HUES48 (cell line): ENCODE results near the gene SCARF2.

Experiments
- H3K27ac ChIP-seq: one replicate; pipeline ENCODE4 v1.7.0; 2013; ENCODE audit warnings: low read depth, low read length, inconsistent platforms
- H3K27me3 ChIP-seq: 2 replicates; pipeline ENCODE4 v1.6.1; 2013; ENCODE audit warnings: mild to moderate bottlenecking, low read length; ENCODE audit not compliant: control insufficient read depth, insufficient read depth
- H3K36me3 ChIP-seq: 2 replicates; pipeline ENCODE4 v1.6.1; 2013; ENCODE audit warnings: low read length; ENCODE audit not compliant: control insufficient read depth, insufficient read depth
- H3K4me1 ChIP-seq: 2 replicates; pipeline ENCODE4 v1.6.1; 2013; ENCODE audit warnings: mild to moderate bottlenecking, low read length; ENCODE audit not compliant: control insufficient read depth, insufficient read depth
- H3K4me3 ChIP-seq: 2 replicates; pipeline ENCODE4 v1.5.1; 2013; ENCODE audit warnings: mild to moderate bottlenecking, low read depth, low read length
- H3K9ac ChIP-seq: 2 replicates; pipeline ENCODE4 v1.6.1; 2013; ENCODE audit warnings: mild to moderate bottlenecking, low read depth, low read length, moderate library complexity
- H3K9me3 ChIP-seq: 2 replicates; pipeline ENCODE4 v1.6.1; 2013; ENCODE audit warnings: low read length; ENCODE audit not compliant: control insufficient read depth, insufficient read depth

SCARF2 gene

DNA sequence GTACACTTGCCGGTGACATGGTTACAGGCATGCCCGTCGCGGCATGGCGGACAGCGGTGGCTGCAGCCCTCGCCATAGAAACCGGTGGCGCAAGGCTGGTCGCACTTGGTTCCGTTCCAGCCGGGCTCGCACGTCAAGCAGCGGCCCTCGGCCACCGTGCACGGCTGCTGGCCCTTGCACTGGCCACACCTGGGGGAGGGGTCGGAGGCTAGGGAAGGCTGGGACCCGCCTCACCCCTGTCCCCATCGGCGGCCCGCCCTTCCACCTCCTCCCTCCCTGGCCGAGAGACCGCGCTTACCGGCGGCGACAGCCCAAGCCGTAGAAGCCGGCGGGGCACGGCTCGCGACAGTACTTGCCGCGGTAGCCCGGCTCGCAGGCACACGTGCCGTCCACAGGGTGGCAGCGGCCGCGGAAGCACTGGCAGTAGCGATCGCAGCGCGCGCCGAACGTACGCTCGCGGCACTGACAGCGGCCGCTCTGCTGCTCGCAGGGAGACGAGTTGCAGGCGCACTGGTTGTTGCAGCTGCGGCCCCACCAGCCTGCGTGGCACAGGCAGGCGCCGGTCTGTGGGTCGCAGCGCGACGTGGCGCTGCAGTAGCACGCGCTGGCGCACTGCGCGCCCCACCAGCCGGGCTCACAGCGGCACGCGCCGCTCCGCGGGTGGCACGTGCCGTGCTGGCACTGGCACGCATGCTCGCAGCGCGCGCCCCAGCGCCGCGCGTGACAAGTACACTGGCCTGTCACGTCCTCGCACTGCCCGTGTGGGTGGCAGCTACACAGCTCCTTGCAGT lies 6.7 kb downstream of the SCARF2 start:
- peak overlapping the region; percentile 45; the same call in 1 of the 2 replicates for H3K4me3 ChIP-seq
- peaks cover 15% of the 10 kb centered on the region; the same call in 1 of the 2 replicates for H3K4me1 ChIP-seq
- H3K27me3 ChIP-seq = peaks cover 92% of the 10 kb centered on the region
- no peaks in the 10 kb centered on the region; the same call in 1 of the 2 replicates for H3K36me3 ChIP-seq
- H3K9me3 ChIP-seq = no peaks in the 10 kb centered on the region
- H3K9ac ChIP-seq = no peak overlapping the region
- H3K27ac ChIP-seq = no peak overlapping the region

DNA sequence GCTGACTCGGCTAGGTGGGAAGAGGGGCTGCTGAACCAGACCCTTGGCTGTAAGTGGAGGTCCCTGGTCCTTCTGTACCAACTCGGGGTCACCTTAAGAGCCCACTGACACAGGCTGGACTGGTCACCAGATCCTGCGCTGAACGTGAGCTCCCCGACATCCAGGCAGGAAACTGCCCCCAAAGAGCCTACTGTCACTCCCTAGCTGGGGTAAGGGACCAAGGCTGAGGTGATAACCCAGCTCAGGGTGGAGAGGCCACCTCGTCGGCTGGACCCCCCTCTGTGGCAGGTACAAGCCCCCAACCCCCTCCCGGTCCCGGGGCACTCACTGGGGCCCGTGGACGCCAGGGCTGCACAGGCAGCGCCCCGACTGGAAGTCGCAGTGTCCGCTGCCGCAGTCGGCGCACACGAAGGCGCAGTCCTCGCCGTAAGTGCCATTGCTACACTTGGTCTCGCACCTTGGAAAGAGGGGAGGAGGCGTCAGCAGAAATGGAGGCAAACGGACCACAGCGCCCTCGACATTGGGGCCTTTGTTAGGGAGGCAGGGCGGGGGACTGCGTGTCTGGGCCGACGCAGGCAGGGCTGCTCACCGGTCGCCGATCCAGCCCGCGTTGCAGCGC lies 7.4 kb downstream of the SCARF2 start:
- peaks cover 91% of the 10 kb centered on the region for H3K27me3 ChIP-seq
- H3K9ac ChIP-seq = no peak overlapping the region
- peaks cover 14% of the 10 kb centered on the region; the same call in 1 of the 2 replicates for H3K4me1 ChIP-seq
- H3K9me3 ChIP-seq = no peaks in the 10 kb centered on the region
- no peaks in the 10 kb centered on the region; the same call in 1 of the 2 replicates for H3K36me3 ChIP-seq
- peak overlapping the region; percentile 45; the same call in 1 of the 2 replicates for H3K4me3 ChIP-seq
- H3K27ac ChIP-seq = no peak overlapping the region

DNA sequence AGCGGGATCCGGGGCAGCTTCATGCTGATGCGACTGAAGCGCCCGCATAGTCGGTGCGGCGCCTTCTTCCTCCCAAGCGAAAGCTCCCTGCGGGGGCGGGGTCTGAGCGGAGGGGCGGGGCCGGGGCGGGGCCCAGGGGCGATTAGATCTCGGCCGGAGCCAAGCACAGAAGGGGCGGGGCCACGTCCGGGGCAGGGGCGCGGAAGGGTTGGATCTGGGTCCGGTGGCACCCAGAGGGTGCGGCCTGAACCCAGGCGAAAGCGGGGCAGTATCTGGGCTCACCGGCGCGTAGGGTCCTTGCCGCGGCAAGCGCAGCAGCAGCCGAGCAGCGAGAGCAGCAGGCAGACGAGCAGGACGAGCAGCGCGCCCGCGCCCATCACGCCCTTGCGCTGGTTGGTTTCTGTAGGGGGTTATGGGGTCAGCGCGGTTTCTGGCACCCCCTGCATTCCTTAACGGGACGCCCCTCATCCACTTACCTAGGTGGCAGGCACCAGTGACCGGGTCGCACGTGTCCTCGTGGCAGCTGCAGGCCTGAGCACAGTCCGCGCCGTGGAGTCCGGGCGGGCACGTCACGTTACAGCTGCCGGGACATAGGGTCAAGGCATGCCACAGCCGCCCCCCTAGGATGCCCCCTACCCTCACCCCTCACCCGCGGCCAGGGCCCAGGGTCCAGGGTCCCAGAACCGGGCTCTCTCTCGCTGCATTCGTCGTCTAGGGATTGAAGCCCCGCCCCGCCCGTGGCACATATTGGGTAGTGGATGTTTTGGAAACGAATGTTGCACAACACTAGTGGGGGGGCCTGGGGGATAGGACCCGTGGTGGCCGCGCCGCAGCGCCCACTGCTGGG lies 8.1 kb downstream of the SCARF2 start:
- Histone ChIP-seq H3K27me3 (peaks cover 90% of the 10 kb centered on the region), H3K9me3 (no peaks in the 10 kb centered on the region), H3K9ac (no peak overlapping the region), H3K36me3 (no peaks in the 10 kb centered on the region; the same call in 1 of the 2 replicates), H3K27ac (no peak overlapping the region), H3K4me1 (peaks cover 14% of the 10 kb centered on the region; the same call in 1 of the 2 replicates), H3K4me3 (peak overlapping the region; percentile 37; the same call in 1 of the 2 replicates)

DNA sequence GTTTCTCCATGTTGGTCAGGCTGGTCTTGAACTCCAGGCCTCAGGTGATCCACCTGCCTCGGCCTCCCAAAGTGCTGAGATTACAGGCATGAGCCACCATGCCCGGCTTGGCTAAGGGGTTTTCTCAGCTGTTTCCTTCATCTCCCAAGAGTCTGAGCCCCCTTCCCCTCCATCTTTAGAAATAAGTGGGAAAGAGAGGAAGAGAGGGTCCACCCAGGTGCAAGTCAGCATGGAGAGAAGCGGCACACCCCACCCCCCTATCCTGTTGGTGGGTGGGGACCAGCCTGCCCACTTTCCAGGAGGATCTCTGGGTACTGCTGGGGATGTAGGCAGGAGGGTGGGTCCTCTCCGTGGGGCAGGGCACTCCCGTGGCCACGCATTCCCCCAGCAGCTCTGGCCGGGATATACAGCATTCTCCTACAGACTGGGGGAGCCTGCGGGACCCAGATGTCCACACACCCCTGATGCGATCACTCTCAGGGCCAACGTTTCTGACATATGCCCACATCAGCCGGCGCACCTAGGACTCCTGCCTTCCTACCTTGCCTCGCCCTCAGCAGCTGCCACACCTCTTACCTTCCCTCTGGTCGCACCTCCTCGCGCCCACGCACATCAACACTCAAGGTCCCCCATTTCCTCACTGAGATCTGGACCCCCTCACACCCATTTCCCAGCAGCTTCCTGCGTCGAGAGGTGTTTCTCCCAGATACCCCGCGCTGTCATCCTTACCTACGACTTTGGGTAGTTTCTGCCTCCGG lies 8.9 kb downstream of the SCARF2 start:
- no peaks in the 10 kb centered on the region for H3K9me3 ChIP-seq
- H3K4me1 ChIP-seq = peaks cover 14% of the 10 kb centered on the region; the same call in 1 of the 2 replicates
- peaks cover 82% of the 10 kb centered on the region for H3K27me3 ChIP-seq
- no peak overlapping the region for H3K4me3 ChIP-seq
- H3K9ac ChIP-seq = no peak overlapping the region
- no peak overlapping the region for H3K27ac ChIP-seq
- H3K36me3 ChIP-seq = no peaks in the 10 kb centered on the region; the same call in 1 of the 2 replicates

DNA sequence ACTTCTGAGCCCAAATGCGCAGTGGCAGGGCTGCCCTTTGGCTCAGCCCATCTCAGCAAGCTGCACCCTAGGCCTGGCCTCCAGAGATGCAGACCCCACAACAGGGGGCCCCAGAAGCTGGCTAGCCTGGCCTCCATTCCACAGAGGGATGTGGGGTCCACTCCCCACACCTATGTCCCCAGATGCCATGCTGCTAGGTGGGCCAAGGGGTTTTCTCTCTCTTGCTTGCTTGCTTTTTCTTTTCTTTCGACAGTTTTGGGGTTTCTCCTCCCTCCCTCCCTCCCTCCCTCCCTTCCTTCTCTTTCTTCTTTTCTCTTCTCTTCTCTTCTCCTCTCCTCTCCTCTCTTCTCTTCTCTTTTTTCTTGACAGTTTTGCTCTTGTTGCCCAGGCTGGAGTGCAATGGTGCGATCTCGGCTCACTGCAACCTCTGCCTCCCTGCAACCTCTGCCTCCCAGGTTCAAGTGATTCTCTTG lies 9.6 kb downstream of the SCARF2 start:
- H3K9me3 ChIP-seq = no peaks in the 10 kb centered on the region
- H3K9ac ChIP-seq = no peak overlapping the region
- H3K4me3 ChIP-seq = no peak overlapping the region
- peaks cover 14% of the 10 kb centered on the region; the same call in 1 of the 2 replicates for H3K4me1 ChIP-seq
- H3K36me3 ChIP-seq = no peaks in the 10 kb centered on the region; the same call in 1 of the 2 replicates
- peaks cover 75% of the 10 kb centered on the region for H3K27me3 ChIP-seq
- no peak overlapping the region for H3K27ac ChIP-seq

DNA sequence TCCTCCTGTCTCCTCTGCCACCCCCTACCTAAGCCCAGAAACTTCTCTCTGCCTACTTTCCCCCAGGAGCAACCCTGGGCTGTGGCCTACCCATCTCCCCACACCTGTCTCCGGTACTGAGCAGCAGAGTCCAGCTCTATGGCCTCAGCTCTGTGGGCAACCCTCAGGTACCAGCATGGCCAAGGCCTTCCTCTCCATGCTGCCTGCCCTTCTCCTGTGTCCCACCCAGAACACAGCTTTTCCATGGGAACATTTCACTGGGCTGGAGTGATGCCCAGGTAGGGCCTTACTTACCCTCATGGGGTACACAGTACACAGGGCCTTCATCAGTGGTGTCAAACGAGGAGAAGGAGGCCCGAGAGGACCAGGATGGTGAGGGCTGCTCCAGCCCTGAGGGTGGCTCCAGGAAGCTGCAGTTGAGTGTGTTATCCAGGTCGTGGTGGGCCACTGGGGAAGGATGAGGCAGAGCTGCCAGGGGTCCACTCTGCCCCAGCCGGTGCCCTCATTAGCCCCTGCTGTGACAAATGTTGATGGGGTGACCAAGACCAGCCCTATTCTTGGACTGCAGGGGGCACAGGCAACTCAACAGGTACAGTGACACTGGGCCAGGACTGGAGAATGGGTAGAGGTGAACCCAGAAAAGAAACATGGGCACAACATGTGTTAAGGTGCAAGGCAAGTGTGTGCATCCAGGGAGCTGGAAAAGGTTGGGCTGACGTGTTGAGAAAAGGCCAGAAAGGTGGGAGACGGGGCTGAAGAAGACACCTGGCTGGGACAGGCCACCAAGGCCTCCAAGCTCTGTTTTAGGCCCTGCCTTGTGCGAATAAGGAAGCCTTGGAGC lies 10.3 kb downstream of the SCARF2 start:
- no peaks in the 10 kb centered on the region for H3K9me3 ChIP-seq
- H3K4me1 ChIP-seq = peaks cover 14% of the 10 kb centered on the region; the same call in 1 of the 2 replicates
- H3K4me3 ChIP-seq = no peak overlapping the region
- H3K27me3 ChIP-seq = peaks cover 70% of the 10 kb centered on the region
- H3K36me3 ChIP-seq = no peaks in the 10 kb centered on the region; the same call in 1 of the 2 replicates
- no peak overlapping the region for H3K9ac ChIP-seq
- H3K27ac ChIP-seq = no peak overlapping the region

DNA sequence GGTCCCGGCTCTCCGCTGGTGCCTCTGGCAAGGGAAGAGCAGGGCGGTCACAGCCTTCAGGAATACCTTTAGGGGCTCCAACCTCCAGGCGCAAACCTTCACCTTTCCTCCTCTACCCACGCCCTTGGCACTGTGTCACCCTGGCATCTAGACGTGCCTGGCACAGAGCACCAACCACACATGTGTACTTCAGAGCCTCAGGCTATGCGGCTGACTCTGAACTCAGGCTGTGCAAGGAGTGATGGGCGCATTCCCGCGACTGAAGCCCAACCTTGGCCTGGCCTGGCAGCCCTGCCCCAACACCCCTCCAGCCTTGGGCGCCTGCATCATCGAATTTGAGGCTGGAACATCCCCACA lies 11.4 kb downstream of the SCARF2 start:
- H3K4me3 ChIP-seq = no peak overlapping the region; the same call in 1 of the 2 replicates
- H3K9ac ChIP-seq = no peak overlapping the region
- H3K9me3 ChIP-seq = no peaks in the 10 kb centered on the region
- no peak overlapping the region for H3K27ac ChIP-seq
- H3K27me3 ChIP-seq = peaks cover 59% of the 10 kb centered on the region
- no peaks in the 10 kb centered on the region; the same call in 1 of the 2 replicates for H3K36me3 ChIP-seq
- H3K4me1 ChIP-seq = peaks cover 12% of the 10 kb centered on the region; the same call in 1 of the 2 replicates

DNA sequence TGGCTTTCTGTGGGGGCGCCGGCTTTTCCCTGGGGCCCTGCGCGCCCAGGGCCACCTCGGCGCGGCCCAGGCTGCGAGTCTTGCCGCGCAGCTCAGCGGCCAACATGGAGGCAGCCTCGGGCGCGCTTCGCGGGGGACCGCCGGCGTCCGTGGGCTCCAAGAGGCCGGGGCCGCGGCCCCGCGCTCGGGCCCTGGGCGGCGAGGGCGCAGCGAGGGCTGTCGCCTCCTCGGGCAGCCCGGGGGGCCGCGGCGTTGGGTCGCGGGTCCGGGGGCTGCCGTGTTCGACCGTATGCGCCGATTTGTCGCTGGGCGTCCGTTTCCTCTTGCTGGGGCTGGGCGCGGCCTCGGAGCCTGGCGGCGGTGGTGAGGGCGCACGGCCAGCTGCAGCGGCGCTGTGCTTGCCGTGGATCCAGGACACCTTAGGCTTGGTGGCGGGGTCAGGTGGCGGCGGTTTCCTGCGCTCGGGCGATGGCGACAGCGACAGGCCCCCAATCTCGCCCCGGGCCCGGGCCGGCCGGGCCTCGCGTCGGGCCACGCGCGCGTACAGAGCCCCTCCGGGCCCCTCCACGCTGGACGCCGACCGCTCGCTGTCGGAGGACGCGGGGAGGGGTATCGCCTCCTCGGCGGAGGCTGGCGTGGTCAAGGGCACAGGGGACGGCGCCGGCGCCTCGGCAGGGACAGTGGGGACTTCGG lies 11.9 kb downstream of the SCARF2 start:
- H3K9me3 ChIP-seq = no peaks in the 10 kb centered on the region
- H3K36me3 ChIP-seq = no peaks in the 10 kb centered on the region; the same call in 1 of the 2 replicates
- no peak overlapping the region for H3K9ac ChIP-seq
- peak overlapping the region; percentile 41; the same call in 1 of the 2 replicates for H3K4me3 ChIP-seq
- H3K27ac ChIP-seq = no peak overlapping the region
- H3K27me3 ChIP-seq = peaks cover 54% of the 10 kb centered on the region
- H3K4me1 ChIP-seq = peaks cover 9% of the 10 kb centered on the region; the same call in 1 of the 2 replicates

DNA sequence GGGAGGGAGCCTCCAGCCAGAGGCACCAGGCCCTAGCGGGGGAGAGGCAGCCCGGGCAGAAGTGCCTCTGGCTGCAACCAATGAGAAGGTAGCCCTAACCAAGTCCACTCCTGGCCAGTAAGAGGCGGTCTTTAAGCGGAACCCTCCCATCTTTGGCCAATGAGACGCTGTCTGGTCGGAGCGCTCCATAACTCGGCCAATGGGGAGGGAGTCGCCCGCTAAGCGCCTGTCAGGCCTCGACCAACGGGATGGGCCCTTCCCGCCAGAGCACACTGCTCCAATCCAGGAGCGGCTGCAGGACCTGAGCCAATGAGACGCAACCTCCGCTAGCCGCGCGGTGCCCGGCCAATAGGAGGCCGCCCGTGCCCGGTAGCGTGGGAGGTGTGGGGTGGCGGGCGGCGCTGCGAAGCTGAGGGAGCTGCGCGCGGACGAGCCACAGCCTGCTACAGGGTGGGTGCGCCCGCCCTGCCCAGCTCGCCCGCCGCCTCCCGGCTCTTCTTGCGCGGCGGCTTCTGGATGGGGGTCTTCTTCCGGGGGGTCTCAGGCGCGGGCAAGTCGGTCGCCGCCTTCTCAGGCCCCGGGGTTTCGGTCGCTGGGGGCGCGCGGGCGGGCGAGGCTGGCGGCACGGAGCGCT lies 12.6 kb downstream of the SCARF2 start:
- Histone ChIP-seq H3K4me3 (peak overlapping the region; percentile 41; the same call in 1 of the 2 replicates), H3K27me3 (peaks cover 47% of the 10 kb centered on the region), H3K9ac (no peak overlapping the region), H3K4me1 (peaks cover 3% of the 10 kb centered on the region; the same call in 1 of the 2 replicates), H3K36me3 (no peaks in the 10 kb centered on the region; the same call in 1 of the 2 replicates), H3K9me3 (no peaks in the 10 kb centered on the region), H3K27ac (no peak overlapping the region)
